Muscle layer of duodenum (tissue), 2 donors: ENCODE data around the gene TENT4A.
A peak's percentile ranks its signal among the peaks of the same experiment; 100 is the strongest.

Source experiments
- H3K27ac ChIP-seq: one replicate; pipeline ENCODE4 v1.7.0; 2013; ENCODE audit warnings: mild to moderate bottlenecking, low read length
- H3K27me3 ChIP-seq: one replicate; pipeline ENCODE4 v1.7.0; 2013; ENCODE audit warnings: low read depth, mild to moderate bottlenecking, control low read depth, low read length
- H3K36me3 ChIP-seq, 2 donors: one replicate each; pipeline ENCODE4 v1.7.0; 2013; ENCODE audit warnings: low read length in 2 of 2, control low read depth in 1 of 2, mild to moderate bottlenecking in 1 of 2; ENCODE audit not compliant: insufficient read depth in 2 of 2, control insufficient read depth in 1 of 2
- H3K4me1 ChIP-seq, 2 donors: one replicate each; pipeline ENCODE4 v1.7.0; 2013; ENCODE audit warnings: low read length in 2 of 2, mild to moderate bottlenecking in 2 of 2, control low read depth in 1 of 2, moderate library complexity in 1 of 2; ENCODE audit not compliant: insufficient read depth in 2 of 2, control insufficient read depth in 1 of 2
- H3K4me3 ChIP-seq, 2 donors: one replicate each; pipeline ENCODE4 v1.7.0; 2013; ENCODE audit warnings: low read length in 2 of 2, low read depth in 1 of 2, mild to moderate bottlenecking in 1 of 2
- H3K9me3 ChIP-seq, 2 donors: one replicate each; pipeline ENCODE4 v1.7.0; 2013; ENCODE audit warnings: low read length in 2 of 2, control low read depth in 1 of 2, mild to moderate bottlenecking in 1 of 2; ENCODE audit not compliant: control insufficient read depth in 1 of 2
- donor health status: healthy.

TENT4A gene

GRCh38 chr5:6680922-6681321 is 32.3 kb upstream of the TENT4A start:
- Histone ChIP-seq H3K27ac (no peak overlapping the region), H3K4me3 (no peak overlapping the region), H3K36me3 (no peaks in the 10 kb centered on the region), H3K9me3 (no peaks in the 10 kb centered on the region), H3K4me1 (no peaks in the 10 kb centered on the region), H3K27me3 (no peaks in the 10 kb centered on the region)

GRCh38 chr5:6681682-6682081 is 31.6 kb upstream of the TENT4A start:
- no peaks in the 10 kb centered on the region for H3K27me3 ChIP-seq
- no peaks in the 10 kb centered on the region for H3K4me1 ChIP-seq
- no peak overlapping the region for H3K27ac ChIP-seq
- no peaks in the 10 kb centered on the region for H3K36me3 ChIP-seq
- no peaks in the 10 kb centered on the region for H3K9me3 ChIP-seq
- no peak overlapping the region for H3K4me3 ChIP-seq

- H3K4me3 ChIP-seq, result no peak overlapping the region
- H3K9me3 ChIP-seq, result no peaks in the 10 kb centered on the region
- H3K27me3 ChIP-seq, result no peaks in the 10 kb centered on the region
- no peak overlapping the region for H3K27ac ChIP-seq
- no peaks in the 10 kb centered on the region for H3K36me3 ChIP-seq
- H3K4me1 ChIP-seq, result no peaks in the 10 kb centered on the region
These were observed 31.0 kb upstream of the TENT4A start for GRCh38 chr5:6682239-6682638.

GRCh38 chr5:6683241-6683640 is 30.0 kb upstream of the TENT4A start:
- H3K9me3 ChIP-seq, result no peaks in the 10 kb centered on the region
- no peaks in the 10 kb centered on the region for H3K4me1 ChIP-seq
- H3K36me3 ChIP-seq, result no peaks in the 10 kb centered on the region
- no peak overlapping the region for H3K27ac ChIP-seq
- H3K27me3 ChIP-seq, result no peaks in the 10 kb centered on the region
- H3K4me3 ChIP-seq, result no peak overlapping the region

- Histone ChIP-seq H3K4me1 (no peaks in the 10 kb centered on the region), H3K4me3 (no peak overlapping the region), H3K36me3 (no peaks in the 10 kb centered on the region), H3K9me3 (no peaks in the 10 kb centered on the region), H3K27ac (no peak overlapping the region), H3K27me3 (no peaks in the 10 kb centered on the region)
These were observed 29.2 kb upstream of the TENT4A start for GRCh38 chr5:6684075-6684474.

- H3K27ac ChIP-seq, result no peak overlapping the region
- no peaks in the 10 kb centered on the region for H3K36me3 ChIP-seq
- H3K4me1 ChIP-seq, result no peaks in the 10 kb centered on the region
- H3K9me3 ChIP-seq, result no peaks in the 10 kb centered on the region
- no peaks in the 10 kb centered on the region for H3K27me3 ChIP-seq
- peak overlapping the region; percentile 51 to 54 for H3K4me3 ChIP-seq
These were observed 26.7 kb upstream of the TENT4A start for GRCh38 chr5:6686501-6686900.

GRCh38 chr5:6686915-6687409 is 26.3 kb upstream of the TENT4A start:
- peak overlapping the region; percentile 51 to 54 for H3K4me3 ChIP-seq
- H3K4me1 ChIP-seq, result no peaks in the 10 kb centered on the region
- H3K27me3 ChIP-seq, result no peaks in the 10 kb centered on the region
- H3K36me3 ChIP-seq, result no peaks in the 10 kb centered on the region
- no peak overlapping the region for H3K27ac ChIP-seq
- H3K9me3 ChIP-seq, result no peaks in the 10 kb centered on the region

GRCh38 chr5:6687505-6687904 is 25.7 kb upstream of the TENT4A start:
- no peak overlapping the region for H3K27ac ChIP-seq
- H3K36me3 ChIP-seq, result no peaks in the 10 kb centered on the region
- H3K4me3 ChIP-seq, result peak overlapping the region in 1 of 2 donors; percentile 51
- H3K4me1 ChIP-seq, result no peaks in the 10 kb centered on the region
- no peaks in the 10 kb centered on the region for H3K9me3 ChIP-seq
- no peaks in the 10 kb centered on the region for H3K27me3 ChIP-seq

GRCh38 chr5:6692906-6693305 is 20.3 kb upstream of the TENT4A start:
- Histone ChIP-seq H3K9me3 (no peaks in the 10 kb centered on the region), H3K27ac (no peak overlapping the region), H3K27me3 (peaks cover 5% of the 10 kb centered on the region), H3K4me3 (no peak overlapping the region), H3K36me3 (no peaks in the 10 kb centered on the region), H3K4me1 (no peaks in the 10 kb centered on the region)

- Histone ChIP-seq H3K27ac (no peak overlapping the region), H3K4me3 (no peak overlapping the region), H3K36me3 (no peaks in the 10 kb centered on the region), H3K4me1 (peaks cover 0 to 3% of the 10 kb centered on the region in 2 donors), H3K27me3 (peaks cover 5% of the 10 kb centered on the region), H3K9me3 (no peaks in the 10 kb centered on the region)
These were observed 14.5 kb upstream of the TENT4A start for GRCh38 chr5:6698696-6699095.

- Histone ChIP-seq H3K27me3 (peaks cover 5% of the 10 kb centered on the region), H3K4me1 (peaks cover 0 to 7% of the 10 kb centered on the region in 2 donors), H3K36me3 (peaks cover 0 to 3% of the 10 kb centered on the region in 2 donors), H3K27ac (no peak overlapping the region), H3K9me3 (no peaks in the 10 kb centered on the region), H3K4me3 (no peak overlapping the region)
These were observed 13.9 kb upstream of the TENT4A start for GRCh38 chr5:6699357-6699756.

GRCh38 chr5:6700074-6700684 is 13.1 kb upstream of the TENT4A start:
- Histone ChIP-seq H3K36me3 (peaks cover 0 to 3% of the 10 kb centered on the region in 2 donors), H3K4me3 (no peak overlapping the region), H3K27me3 (peaks cover 5% of the 10 kb centered on the region), H3K9me3 (no peaks in the 10 kb centered on the region), H3K4me1 (peaks cover 0 to 15% of the 10 kb centered on the region in 2 donors), H3K27ac (no peak overlapping the region)
